Neural cell (in vitro differentiated cells): ENCODE measurements around the gene CNGA3. TPM values are rescaled to one million over a fixed set of nuclear protein-coding genes. Genes with fewer than 3 reads are reported as not detected.

ENCODE experiments used
- H2AFZ ChIP-seq: fragments of 200-600, 300-800 bp; sonication (generic), shearing (Covaris generic); 2 replicates; pipeline ENCODE4 v1.6.0; 2014; ENCODE audit warnings: low read depth, mild to moderate bottlenecking, antibody characterized with exemption, low read length, moderate library complexity
- H3F3A ChIP-seq: fragments of 200-600 bp; shearing (Covaris generic); 2 replicates; pipeline ENCODE4 v1.6.1; 2016; ENCODE audit warnings: mild to moderate bottlenecking, moderate library complexity, mixed read lengths, antibody characterized with exemption, low read length; ENCODE audit not compliant: insufficient read depth, poor library complexity, severe bottlenecking
- H3K27ac ChIP-seq: fragments of 200-600, 300-800 bp; sonication (generic), shearing (Covaris generic); 2 replicates; pipeline ENCODE4 v1.5.1; 2014; ENCODE audit warnings: mild to moderate bottlenecking, low read length, moderate library complexity
- H3K27me3 ChIP-seq: fragments of 300-800, 200-600 bp; sonication (generic), shearing (Covaris generic); 2 replicates; pipeline ENCODE4 v1.6.0; 2014; ENCODE audit warnings: mild to moderate bottlenecking, low read depth, low read length, moderate library complexity; ENCODE audit not compliant: insufficient read depth
- H3K36me3 ChIP-seq: fragments of 300-800, 200-600 bp; sonication (generic), shearing (Covaris generic); 2 replicates; pipeline ENCODE4 v1.5.1; 2014; ENCODE audit warnings: mild to moderate bottlenecking, antibody characterized with exemption, low read length, moderate library complexity; ENCODE audit not compliant: insufficient read depth
- H3K4me2 ChIP-seq: fragments of 300-800, 200-600 bp; sonication (generic), shearing (Covaris generic); 2 replicates; pipeline ENCODE4 v1.6.0; 2014; ENCODE audit warnings: mild to moderate bottlenecking, low read length
- H3K4me3 ChIP-seq: fragments of 300-800, 200-600 bp; sonication (generic), shearing (Covaris generic); 2 replicates; pipeline ENCODE4 v1.5.1; 2014; ENCODE audit warnings: mild to moderate bottlenecking, low read length, moderate library complexity
- H3K79me2 ChIP-seq: fragments of 200-600 bp; shearing (Covaris generic); replicated peaks from 2 replicates; pipeline ENCODE4 v1.6.0; 2014; ENCODE audit warnings: mild to moderate bottlenecking, low read length, moderate library complexity; ENCODE audit not compliant: insufficient read depth
- H3K9ac ChIP-seq: fragments of 300-800, 200-600 bp; sonication (generic), shearing (Covaris generic); 2 replicates; pipeline ENCODE4 v1.6.1; 2016; ENCODE audit warnings: mild to moderate bottlenecking, low read length, mixed read lengths
- H3K9me2 ChIP-seq: fragments of 200-600 bp; shearing (Covaris generic); 2 replicates; pipeline ENCODE4 v1.6.1; 2016; ENCODE audit warnings: mild to moderate bottlenecking, low read length, mixed read lengths; ENCODE audit not compliant: insufficient read depth
- H3K9me3 ChIP-seq: fragments of 200-600, 300-800 bp; sonication (generic), shearing (Covaris generic); 2 replicates; pipeline ENCODE4 v1.6.1; 2016; ENCODE audit warnings: mild to moderate bottlenecking, mixed run types, low read length, moderate library complexity, mixed read lengths
- H4K20me1 ChIP-seq: fragments of 200-600 bp; shearing (Covaris generic); 2 replicates; pipeline ENCODE4 v1.6.1; 2016; ENCODE audit warnings: mild to moderate bottlenecking, mixed run types; ENCODE audit not compliant: insufficient read depth
- EP300 ChIP-seq: fragments of 450-650 bp; conservative IDR thresholded peaks from 2 replicates; pipeline ENCODE4 v1.6.1; 2014; ENCODE audit warnings: antibody characterized with exemption, mild to moderate bottlenecking, moderate library complexity; ENCODE audit not compliant: poor library complexity, severe bottlenecking
- EZH2 ChIP-seq: fragments of 200-600, 300-800 bp; shearing (Covaris generic), sonication (generic); IDR thresholded peaks from 2 replicates; pipeline ENCODE4 v1.6.1; 2014; ENCODE audit warnings: antibody characterized with exemption, low read length, borderline replicate concordance, mild to moderate bottlenecking; ENCODE audit not compliant: insufficient read depth, poor library complexity, severe bottlenecking
- MXI1 ChIP-seq: fragments of 450-650 bp; conservative IDR thresholded peaks from 2 replicates; pipeline ENCODE4 v1.6.1; 2014; ENCODE audit warnings: antibody characterized with exemption, mild to moderate bottlenecking; ENCODE audit not compliant: poor library complexity, severe bottlenecking
- RAD21 ChIP-seq: fragments of 450-650 bp; conservative IDR thresholded peaks from 2 replicates; pipeline ENCODE4 v1.6.1; 2014; ENCODE audit warnings: antibody characterized with exemption, mild to moderate bottlenecking, moderate library complexity
- SMC3 ChIP-seq: fragments of 450-650 bp; conservative IDR thresholded peaks from 2 replicates; pipeline ENCODE4 v1.6.1; 2014; ENCODE audit warnings: antibody characterized with exemption, mild to moderate bottlenecking, moderate library complexity; ENCODE audit not compliant: poor library complexity
- polyA plus RNA-seq: library from polyadenylated mRNA; depleted of rRNA; stranded (reverse); fragments of >200 nt; gene quantifications from 2 replicates; pipeline ENCODE4 v1.2.3, GENCODE V29; 2014
- TF ChIP-seq, protein P1 (sequence below): fragments of 450-650 bp; IDR thresholded peaks from 2 replicates; pipeline ENCODE4 v1.5.1; 2014; ENCODE audit warnings: antibody characterized with exemption, mild to moderate bottlenecking, moderate library complexity; ENCODE audit not compliant: poor library complexity, severe bottlenecking
- TF ChIP-seq, protein P2 (sequence below): IDR thresholded peaks from 2 replicates; pipeline ENCODE4 v1.6.1; 2012; ENCODE audit warnings: borderline replicate concordance

CNGA3 gene
- polyA plus RNA-seq, 1 donor from 2014 or later: 0.64 TPM

DNA sequence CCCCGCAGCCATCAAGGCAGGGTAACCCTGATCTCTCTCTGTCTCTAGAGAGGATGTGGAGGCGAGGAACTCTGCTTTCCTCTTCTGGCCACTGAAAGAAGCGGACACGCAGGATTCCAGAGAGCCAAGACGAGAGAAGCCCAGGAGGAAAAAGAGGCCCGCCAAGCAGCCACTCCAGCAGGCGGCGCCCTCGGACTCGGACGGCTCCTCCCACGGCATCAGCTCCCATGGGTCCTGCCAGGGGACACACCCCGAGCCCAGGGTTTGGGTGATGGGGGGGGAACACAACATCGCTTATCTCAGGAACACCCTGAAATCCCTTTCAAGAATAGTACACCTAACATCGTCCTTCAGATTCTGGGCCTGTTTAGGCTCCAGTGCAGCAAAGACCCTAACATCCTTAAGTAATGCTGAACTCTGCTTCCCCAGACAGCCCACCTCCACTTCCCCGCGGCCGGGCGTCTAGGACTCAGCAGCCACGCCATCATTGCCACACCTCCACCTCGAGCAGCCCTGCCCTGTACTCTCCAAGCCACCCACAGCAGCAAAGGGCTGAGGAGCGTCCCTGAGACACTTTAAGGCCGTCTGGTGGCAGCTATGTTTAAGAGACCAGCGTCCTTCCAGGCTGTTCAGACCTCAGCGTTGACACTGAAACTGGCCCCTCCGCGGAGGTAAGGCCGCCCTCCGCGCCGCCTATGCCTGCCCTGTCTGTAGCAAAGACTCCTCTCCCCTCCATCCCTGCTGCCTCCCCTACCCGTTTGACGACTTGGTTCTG is 34.3 kb upstream of the CNGA3 start:
- H3K9me3 ChIP-seq: no peaks in the 10 kb centered on the region
- no peak overlapping the region for H3K4me3 ChIP-seq
- TF ChIP-seq, protein P1, sequence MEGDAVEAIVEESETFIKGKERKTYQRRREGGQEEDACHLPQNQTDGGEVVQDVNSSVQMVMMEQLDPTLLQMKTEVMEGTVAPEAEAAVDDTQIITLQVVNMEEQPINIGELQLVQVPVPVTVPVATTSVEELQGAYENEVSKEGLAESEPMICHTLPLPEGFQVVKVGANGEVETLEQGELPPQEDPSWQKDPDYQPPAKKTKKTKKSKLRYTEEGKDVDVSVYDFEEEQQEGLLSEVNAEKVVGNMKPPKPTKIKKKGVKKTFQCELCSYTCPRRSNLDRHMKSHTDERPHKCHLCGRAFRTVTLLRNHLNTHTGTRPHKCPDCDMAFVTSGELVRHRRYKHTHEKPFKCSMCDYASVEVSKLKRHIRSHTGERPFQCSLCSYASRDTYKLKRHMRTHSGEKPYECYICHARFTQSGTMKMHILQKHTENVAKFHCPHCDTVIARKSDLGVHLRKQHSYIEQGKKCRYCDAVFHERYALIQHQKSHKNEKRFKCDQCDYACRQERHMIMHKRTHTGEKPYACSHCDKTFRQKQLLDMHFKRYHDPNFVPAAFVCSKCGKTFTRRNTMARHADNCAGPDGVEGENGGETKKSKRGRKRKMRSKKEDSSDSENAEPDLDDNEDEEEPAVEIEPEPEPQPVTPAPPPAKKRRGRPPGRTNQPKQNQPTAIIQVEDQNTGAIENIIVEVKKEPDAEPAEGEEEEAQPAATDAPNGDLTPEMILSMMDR: no peak
- no peaks in the 10 kb centered on the region for H3K36me3 ChIP-seq
- H4K20me1 ChIP-seq: no peaks in the 10 kb centered on the region
- no peaks in the 10 kb centered on the region for H3K9me2 ChIP-seq
- no peak overlapping the region for H3K27ac ChIP-seq
- H2AFZ ChIP-seq: no peak overlapping the region
- no peak overlapping the region for H3K9ac ChIP-seq
- H3K4me2 ChIP-seq: no peak overlapping the region
- no peaks in the 10 kb centered on the region for H3K79me2 ChIP-seq
- no peaks in the 10 kb centered on the region for H3F3A ChIP-seq
- H3K27me3 ChIP-seq: no peaks in the 10 kb centered on the region

DNA sequence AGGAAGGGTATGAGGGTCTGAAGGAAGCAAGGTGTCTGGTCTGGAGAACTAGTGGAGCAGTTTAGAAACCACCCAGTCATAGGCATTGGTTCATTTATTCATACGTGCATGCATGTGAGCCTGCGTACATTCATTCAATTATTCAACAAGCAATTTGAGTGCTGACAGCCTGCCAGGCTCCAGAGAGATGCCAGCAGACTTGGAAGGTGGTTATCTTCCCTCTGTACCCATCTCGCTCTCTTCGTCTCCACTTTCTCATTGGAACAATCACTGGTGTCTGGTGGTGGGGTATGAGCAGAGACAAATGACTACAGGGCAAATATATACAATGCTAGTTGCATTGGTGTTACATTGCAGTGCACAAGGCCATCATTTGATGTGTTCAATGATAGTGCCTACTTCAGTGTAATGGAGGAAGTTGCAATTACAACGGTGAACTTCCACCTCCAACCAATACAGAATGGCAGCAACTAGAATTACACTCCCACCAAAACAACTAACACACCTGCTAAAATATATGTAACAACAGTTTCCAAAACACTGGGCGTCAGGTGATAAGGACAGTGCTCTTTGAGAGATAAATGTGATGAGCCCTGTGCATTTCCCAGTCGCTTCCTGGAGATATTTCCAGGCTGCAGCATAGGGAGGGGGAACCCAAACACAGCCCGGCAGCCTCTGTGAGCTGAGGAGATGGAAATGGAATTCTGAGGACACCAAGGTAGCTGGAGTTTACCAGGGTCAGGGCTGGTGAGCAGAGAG is 32.6 kb upstream of the CNGA3 start:
- no peaks in the 10 kb centered on the region for H4K20me1 ChIP-seq
- H3K9me3 ChIP-seq: no peaks in the 10 kb centered on the region
- no peaks in the 10 kb centered on the region for H3K79me2 ChIP-seq

DNA sequence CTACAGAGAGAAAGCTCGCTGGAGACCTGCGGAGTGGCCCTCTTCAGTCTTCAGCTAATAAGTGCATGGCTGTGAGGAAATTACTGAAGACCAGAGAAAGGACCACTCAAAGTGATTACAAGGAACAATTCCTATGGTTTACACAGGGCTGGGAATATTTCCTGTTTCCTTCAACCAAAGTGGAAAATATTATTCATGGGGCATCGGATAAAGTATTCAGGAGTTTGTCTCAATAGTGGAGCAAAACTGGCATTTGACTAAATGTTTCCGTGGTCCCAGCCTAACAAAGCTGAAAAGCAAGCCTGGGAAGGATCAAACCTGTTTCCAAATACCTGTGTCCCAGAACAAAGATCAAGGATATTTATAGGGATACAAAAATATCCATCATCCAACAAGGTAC is 32.0 kb upstream of the CNGA3 start:
- Histone ChIP-seq H3K79me2 (no peaks in the 10 kb centered on the region), H3K4me2 (no peak overlapping the region), H3K27me3 (no peaks in the 10 kb centered on the region), H2AFZ (no peak overlapping the region), H3K27ac (no peak overlapping the region), H4K20me1 (no peaks in the 10 kb centered on the region), H3K36me3 (no peaks in the 10 kb centered on the region), H3K4me3 (no peak overlapping the region), H3F3A (no peaks in the 10 kb centered on the region), H3K9me3 (no peaks in the 10 kb centered on the region), H3K9ac (no peak overlapping the region), H3K9me2 (no peaks in the 10 kb centered on the region)
- TF ChIP-seq EZH2 (no peak), RAD21 (no peak), MXI1 (no peak)
- TF ChIP-seq, protein P1: no peak
- TF ChIP-seq, protein P2, sequence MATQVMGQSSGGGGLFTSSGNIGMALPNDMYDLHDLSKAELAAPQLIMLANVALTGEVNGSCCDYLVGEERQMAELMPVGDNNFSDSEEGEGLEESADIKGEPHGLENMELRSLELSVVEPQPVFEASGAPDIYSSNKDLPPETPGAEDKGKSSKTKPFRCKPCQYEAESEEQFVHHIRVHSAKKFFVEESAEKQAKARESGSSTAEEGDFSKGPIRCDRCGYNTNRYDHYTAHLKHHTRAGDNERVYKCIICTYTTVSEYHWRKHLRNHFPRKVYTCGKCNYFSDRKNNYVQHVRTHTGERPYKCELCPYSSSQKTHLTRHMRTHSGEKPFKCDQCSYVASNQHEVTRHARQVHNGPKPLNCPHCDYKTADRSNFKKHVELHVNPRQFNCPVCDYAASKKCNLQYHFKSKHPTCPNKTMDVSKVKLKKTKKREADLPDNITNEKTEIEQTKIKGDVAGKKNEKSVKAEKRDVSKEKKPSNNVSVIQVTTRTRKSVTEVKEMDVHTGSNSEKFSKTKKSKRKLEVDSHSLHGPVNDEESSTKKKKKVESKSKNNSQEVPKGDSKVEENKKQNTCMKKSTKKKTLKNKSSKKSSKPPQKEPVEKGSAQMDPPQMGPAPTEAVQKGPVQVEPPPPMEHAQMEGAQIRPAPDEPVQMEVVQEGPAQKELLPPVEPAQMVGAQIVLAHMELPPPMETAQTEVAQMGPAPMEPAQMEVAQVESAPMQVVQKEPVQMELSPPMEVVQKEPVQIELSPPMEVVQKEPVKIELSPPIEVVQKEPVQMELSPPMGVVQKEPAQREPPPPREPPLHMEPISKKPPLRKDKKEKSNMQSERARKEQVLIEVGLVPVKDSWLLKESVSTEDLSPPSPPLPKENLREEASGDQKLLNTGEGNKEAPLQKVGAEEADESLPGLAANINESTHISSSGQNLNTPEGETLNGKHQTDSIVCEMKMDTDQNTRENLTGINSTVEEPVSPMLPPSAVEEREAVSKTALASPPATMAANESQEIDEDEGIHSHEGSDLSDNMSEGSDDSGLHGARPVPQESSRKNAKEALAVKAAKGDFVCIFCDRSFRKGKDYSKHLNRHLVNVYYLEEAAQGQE: no peak

More for the DNA sequence above, 32.6 kb upstream of the CNGA3 start:
- TF ChIP-seq, protein P2: no peak
- no peak for TF ChIP-seq RAD21
- no peak for TF ChIP-seq EP300
- no peak for TF ChIP-seq SMC3
- Histone ChIP-seq H3K4me2 (no peak overlapping the region), H3F3A (no peaks in the 10 kb centered on the region), H2AFZ (no peak overlapping the region), H3K9me2 (no peaks in the 10 kb centered on the region), H3K27ac (no peak overlapping the region), H3K9ac (no peak overlapping the region), H3K4me3 (no peak overlapping the region), H3K27me3 (no peaks in the 10 kb centered on the region), H3K36me3 (no peaks in the 10 kb centered on the region)
